HG03354 (cell line): ENCODE data around the gene GAPDHS.

Experiments
- ATAC-seq: cut with Tn5 transposase; IDR thresholded peaks from one replicate; pipeline ENCODE4 v1.9.1; 2021; ENCODE audit warnings: mild to moderate bottlenecking; ENCODE audit not compliant: unreplicated experiment, poor library complexity, severe bottlenecking

The GAPDHS gene

DNA sequence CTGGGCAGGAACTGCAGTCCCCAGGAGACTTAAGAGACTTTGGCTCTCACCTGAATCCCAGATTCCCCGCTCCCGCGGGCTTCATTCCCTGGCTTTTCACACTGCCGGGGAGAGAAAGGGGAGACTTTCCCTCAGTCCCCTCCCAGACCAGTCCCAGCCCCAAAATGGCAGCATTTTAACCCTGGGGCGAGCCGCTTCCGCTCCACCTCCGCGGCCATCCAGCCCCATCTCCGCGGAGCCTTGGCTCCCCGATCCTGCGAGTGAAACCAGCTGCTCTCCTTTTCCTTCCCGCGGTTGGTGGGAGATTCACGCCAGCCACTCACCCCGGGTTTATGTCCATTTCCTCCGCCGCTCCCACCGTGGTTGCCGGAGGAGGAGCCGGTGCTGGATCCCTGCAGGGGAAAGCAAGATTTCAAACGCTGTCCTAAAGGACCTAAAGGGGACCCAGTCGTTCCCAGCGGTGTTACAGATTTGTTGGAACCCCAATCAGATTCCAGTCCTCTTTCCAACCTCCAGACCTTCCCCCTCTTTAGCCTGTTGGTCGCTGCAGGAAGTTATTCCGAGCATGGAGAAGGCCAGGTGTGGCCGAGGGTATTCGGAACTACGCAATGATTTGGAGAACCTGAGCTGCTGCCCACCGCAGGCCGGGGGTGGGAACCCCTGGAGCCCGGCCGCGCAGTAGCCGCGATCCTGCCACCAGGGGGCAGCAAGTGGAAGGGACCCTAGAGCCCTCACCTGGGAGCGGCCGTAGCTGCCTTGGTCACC is 23.2 kb upstream of the GAPDHS start:
- ATAC-seq = no peak

- ATAC-seq = no peak
These were observed 22.7 kb upstream of the GAPDHS start for GRCh38 chr19:35510626-35510964.

- no peak for ATAC-seq
These were observed 21.9 kb upstream of the GAPDHS start for GRCh38 chr19:35511337-35511736.

DNA sequence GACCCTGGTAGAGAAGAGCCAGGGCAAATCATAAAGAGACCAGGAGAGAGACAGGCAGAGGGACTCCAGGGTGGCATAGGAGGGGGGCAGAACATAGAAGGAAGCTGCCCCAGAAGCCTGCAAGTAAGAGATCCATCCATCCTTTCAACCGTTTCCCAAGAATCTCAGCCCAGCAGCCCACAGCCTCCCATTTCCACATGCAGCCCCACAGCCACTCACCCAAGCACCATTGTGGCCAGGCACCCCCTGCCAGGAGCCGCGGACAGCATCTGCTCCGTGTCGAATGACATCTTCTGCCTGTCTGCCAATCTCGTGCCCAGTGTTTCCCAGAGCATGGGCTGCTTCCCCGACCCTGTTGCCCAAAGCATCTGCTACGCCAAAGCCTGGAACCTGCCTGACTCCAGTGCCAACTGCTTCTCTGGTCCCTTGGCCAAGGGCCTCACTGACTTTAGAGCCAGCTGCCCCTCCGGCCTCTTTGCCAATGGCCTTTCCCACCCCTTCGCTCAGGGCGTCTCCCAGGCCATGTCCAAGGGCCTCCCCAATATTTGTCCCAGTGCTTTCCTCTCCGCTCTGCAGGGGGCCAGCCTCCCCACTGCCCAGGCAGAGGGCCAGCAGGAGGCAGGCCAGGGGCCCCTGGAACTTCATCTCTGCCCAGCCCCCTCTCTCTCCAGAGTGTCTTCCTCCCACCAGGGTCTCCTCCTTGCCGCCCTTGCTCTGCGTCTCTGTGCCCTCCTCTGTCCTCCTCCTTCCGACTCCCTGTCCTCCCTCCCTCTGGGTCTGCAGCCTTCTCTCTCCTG is 20.2 kb upstream of the GAPDHS start:
- no peak for ATAC-seq

- ATAC-seq = no peak
These were observed 19.5 kb upstream of the GAPDHS start, which contains the start of gene DMKN for GRCh38 chr19:35513628-35514281. Gene DMKN, minus strand, starts transcription at chr19:35513649. Its CDS starts 174 bp downstream, at chr19:35513475.

- ATAC-seq = no peak
These were observed 18.9 kb upstream of the GAPDHS start for GRCh38 chr19:35514282-35514809.

DNA sequence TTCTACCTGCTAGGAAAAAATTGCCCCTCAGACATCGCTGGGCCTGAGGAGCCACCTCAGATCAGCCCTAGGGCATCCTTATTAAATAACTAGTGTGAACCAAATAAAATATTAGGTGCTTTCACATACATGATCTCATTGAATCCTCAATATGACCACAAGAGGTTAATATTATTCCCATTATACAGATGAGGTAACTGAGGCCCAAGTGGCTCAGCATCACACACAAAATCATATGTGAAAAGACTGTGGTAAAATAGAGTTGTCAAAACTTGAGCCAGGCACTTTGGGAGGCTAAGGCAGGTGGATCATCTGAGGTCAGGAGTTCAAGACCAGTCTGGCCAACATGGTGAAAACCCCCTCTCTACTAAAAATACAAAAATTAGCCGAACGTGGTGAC is 16.9 kb upstream of the GAPDHS start:
- ATAC-seq = no peak

DNA sequence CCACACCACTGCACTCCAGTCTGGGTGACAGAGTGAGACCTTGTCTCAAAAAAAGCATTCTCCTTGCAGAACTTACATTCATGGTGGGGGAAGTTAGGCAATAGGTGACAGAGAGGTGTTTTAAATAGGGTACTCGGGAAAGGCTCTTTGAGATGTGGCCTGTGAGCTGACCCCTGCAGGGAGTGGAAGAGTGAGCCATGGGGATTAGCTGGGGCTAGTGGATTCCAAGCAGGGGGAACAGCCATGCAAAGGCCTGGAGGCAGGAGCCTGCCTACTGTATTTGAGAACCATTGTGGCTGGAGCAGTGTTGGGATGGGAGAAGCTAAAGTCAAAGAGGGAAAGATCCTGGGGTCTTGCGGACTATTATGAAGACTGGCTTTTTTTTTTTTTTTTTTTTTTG is 15.9 kb upstream of the GAPDHS start:
- ATAC-seq = no peak

- ATAC-seq = no peak
These were observed 14.9 kb upstream of the GAPDHS start for GRCh38 chr19:35518313-35518712.

GRCh38 chr19:35519291-35519690 is 14.0 kb upstream of the GAPDHS start:
- no peak for ATAC-seq

DNA sequence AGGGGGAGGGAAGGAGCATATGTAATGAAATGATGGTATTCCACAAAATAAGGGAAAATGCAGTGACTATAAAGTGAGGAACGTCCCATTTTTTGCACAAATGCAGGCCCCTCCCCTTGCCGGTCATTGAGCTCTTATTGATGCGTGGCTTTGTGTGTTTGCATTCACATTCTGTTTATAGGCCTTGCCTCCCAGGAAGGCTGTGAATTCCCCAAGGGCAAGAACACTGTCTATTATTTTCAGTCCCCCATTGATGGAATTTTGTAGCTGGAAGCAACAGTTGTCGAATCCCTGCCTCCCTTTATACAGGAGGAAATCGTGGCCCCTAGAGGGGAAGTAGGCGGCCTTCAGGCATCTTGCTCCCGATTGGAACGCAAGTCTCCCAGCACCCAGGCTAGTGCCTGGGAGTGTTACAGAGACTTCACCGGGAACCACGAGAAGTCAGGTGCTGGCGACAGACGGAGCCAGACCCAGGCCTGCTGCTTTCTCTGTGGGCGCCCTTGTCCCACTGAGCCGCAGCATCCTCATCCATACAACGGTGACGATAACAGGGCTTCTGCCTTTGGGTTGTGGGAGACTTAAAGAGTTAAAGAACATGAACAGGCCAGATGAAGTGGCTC is 12.0 kb upstream of the GAPDHS start:
- no peak for ATAC-seq

DNA sequence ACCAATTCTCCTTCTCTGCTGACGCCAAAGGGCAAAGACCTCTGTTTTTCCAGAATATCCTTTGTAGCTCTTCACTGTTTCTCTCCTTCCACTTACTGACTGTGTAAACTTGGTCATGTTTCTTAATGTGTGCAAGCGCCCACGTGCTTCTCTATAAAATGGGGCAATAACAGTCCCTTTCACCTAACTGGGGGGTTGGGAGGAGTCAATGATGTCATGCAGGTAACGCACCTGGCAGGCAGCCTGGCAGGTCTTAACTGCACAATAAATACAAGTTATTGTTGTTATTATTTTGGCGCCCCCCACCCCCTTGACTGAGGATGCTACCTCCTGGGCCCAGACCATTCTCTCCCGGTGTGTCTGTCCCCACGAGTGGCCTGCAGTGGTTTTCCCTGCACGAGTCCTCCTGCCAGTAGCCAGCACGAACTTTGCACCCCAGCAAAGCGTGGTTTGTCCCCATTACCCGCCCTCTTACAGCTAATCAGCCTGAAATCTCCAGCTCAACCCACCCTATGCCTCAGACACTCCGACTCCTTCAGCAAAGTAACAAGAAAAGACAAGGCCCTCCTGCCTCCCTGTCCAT is 10.4 kb upstream of the GAPDHS start:
- ATAC-seq = no peak

GRCh38 chr19:35524181-35524837 is 8.9 kb upstream of the GAPDHS start:
- no peak for ATAC-seq

- no peak for ATAC-seq
These were observed 7.4 kb upstream of the GAPDHS start for GRCh38 chr19:35525873-35526272.

GRCh38 chr19:35528218-35529038 is 4.8 kb upstream of the GAPDHS start, which contains the start of gene SBSN:
Gene SBSN, minus strand, starts transcription at chr19:35528311. Its CDS starts 30 bp downstream, at chr19:35528281.
- no peak for ATAC-seq

DNA sequence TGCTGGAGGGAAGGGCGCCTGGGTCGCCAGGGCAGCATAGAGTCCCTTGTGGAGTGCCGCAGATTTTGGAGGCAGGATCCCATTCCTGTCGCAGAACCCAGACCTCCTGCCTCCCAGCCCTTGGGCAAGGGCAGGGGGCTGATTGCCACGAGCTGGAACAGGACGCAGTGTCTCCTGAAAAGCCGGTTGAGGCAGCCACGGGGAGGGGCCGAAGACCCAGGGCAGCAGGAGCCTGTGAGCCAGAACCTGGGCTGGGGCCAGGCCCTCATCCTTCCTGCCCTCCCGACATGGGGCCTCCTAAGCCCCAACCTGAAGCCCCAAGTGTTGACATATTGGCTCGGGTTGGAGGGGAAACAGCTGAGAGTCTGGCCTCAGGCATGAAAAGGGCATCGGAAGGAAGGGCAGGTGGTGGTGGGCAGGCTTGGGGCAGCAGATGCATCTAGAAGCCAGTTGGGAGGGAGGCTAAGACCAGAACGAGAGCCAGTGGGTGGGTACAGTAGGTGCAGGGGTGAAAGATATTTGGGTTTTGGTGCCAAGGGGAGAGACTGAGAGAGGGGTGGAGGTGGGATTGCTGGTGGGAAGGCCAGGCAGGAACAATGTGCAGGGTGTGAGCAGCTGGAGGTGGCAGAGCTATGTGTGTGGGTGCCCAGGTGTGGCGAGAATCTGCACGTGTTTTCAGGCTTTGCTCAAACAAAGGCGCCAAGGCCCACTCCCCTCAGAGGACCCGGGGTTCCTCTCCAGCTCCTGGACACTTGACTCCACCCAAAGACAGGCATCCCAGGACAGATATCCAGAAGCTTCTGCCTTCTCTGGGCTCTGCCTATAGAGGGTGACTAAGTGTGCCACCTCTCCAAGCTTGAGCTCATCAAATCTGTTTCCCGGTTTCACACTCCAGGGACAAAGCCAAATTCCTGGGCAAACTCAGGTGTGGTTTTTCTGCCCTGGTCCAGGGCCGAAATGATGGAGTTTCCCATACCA is 3.7 kb upstream of the GAPDHS start:
- ATAC-seq = no peak

GRCh38 chr19:35531291-35531690 is 2.0 kb upstream of the GAPDHS start:
- no peak for ATAC-seq
